A673 (cell line): ENCODE results near the gene BARHL2.

Source experiments
- EZH2 ChIP-seq: fragments of 200-600 bp; sonication (generic); IDR thresholded peaks from 2 replicates; pipeline ENCODE4 v1.6.1; 2017; ENCODE audit warnings: borderline replicate concordance, low read depth, mild to moderate bottlenecking, mixed read lengths, antibody characterized with exemption, low read length; ENCODE audit not compliant: poor library complexity, severe bottlenecking
- TF ChIP-seq, protein P1 (sequence below): fragments of 300-800, 200-600 bp; sonication (generic); conservative IDR thresholded peaks from 2 replicates; pipeline ENCODE4 v1.5.1; 2017; ENCODE audit warnings: low read depth, mild to moderate bottlenecking, antibody characterized with exemption, low read length, moderate library complexity, mixed read lengths

DNA sequence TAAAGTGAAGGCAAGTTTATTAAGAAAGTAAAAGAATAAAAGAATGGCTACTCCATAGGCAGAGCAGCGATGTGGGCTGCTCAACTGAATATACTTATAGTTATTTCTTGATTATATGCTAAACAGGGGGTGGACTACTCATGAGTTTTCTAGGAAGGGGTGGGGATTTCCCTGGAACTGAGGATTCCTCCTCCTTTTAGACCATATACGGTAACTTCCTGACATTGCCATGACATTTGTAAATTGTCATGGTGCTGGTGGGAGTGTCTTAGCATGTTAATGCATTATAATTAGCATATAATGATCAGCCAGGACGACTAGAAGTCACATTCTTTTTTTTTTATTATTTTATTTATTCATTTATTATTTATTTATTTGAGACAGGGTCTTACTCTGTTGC, 46.4 kb upstream of the BARHL2 start:
- TF ChIP-seq, protein P1, sequence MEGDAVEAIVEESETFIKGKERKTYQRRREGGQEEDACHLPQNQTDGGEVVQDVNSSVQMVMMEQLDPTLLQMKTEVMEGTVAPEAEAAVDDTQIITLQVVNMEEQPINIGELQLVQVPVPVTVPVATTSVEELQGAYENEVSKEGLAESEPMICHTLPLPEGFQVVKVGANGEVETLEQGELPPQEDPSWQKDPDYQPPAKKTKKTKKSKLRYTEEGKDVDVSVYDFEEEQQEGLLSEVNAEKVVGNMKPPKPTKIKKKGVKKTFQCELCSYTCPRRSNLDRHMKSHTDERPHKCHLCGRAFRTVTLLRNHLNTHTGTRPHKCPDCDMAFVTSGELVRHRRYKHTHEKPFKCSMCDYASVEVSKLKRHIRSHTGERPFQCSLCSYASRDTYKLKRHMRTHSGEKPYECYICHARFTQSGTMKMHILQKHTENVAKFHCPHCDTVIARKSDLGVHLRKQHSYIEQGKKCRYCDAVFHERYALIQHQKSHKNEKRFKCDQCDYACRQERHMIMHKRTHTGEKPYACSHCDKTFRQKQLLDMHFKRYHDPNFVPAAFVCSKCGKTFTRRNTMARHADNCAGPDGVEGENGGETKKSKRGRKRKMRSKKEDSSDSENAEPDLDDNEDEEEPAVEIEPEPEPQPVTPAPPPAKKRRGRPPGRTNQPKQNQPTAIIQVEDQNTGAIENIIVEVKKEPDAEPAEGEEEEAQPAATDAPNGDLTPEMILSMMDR, result no peak
- no peak for TF ChIP-seq EZH2
